Measurements from ENCODE around the gene CDH18.

The CDH18 gene, protein sequence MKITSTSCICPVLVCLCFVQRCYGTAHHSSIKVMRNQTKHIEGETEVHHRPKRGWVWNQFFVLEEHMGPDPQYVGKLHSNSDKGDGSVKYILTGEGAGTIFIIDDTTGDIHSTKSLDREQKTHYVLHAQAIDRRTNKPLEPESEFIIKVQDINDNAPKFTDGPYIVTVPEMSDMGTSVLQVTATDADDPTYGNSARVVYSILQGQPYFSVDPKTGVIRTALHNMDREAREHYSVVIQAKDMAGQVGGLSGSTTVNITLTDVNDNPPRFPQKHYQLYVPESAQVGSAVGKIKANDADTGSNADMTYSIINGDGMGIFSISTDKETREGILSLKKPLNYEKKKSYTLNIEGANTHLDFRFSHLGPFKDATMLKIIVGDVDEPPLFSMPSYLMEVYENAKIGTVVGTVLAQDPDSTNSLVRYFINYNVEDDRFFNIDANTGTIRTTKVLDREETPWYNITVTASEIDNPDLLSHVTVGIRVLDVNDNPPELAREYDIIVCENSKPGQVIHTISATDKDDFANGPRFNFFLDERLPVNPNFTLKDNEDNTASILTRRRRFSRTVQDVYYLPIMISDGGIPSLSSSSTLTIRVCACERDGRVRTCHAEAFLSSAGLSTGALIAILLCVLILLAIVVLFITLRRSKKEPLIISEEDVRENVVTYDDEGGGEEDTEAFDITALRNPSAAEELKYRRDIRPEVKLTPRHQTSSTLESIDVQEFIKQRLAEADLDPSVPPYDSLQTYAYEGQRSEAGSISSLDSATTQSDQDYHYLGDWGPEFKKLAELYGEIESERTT

DNA sequence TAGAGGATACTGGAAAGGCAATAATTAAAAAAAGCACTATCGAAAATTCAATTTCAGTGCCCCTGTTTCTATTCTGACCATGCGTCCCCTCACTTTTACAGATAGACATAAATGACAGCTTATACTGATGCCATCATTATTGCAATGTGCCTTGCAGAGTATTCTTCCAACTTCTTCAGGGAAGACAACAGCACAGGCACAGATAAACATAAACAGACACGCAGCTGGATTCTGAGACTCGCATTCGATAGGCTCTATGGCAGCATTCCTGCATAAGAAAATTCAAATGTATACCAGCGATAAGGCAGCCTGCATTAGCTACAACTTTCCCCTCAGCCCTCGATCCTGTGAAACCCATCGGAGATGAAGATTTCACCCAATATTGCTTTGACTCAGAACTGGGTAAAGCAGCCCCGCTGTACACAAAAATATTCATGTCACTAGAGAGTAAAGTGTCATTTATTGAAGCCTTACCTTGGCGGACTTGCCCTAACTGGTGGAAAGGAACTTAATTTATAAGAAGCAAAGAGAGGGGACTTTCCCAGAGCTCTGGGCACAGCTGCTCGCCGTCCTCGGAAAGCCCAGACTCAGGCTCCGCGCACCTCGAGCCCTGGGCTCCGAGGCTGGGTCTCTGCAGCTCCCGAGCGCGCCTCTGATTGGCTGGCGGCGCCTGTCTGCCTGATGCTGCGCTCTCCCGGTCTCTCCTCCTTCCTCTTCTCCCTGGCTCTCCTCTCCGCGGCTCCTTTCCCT lies at the start of gene CDH18:
TSS of gene CDH18 (minus strand) at position 589 of the 750 bp plus-strand sequence. CDS start 149,214 bp downstream, outside the sequence.
- no peak for DNase-seq

DNA sequence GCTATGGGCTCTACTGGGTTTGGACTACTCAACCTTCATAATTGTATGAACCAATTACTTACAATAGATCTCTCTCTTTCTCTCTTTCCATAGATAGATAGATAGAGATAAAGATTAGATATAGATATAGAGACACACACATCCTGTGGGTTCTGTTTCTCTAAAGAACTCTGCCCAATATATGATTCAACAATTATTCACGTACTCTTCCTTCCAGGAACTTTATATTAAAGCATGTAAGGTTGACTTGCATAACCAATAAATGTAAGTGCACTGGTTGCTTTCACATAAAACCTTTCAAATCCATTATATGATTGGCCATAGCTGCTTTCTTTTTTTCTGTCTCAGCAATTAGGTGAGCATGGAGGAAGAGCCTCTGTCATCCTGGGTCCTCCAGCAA lies 46.7 kb upstream of the CDH18 start:
- no peak for DNase-seq

DNA sequence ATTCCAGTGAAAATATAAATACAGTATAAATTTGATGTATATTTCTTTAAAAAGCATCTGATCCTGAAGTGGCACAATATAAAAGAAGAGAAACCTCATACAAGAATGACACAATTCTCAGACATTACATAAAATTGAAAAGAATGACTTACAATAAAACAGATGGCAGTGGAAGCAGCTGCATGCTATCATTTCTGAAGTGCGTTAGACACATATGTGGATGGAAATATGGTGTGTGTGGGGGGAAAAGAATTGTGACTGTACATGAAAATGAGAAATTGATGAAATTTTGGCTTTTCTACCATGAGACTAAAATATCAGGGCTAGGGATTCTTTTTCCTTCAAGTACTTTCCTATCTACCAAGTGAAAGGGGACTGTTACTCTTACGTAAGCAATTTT lies 45.9 kb upstream of the CDH18 start:
- no peak for DNase-seq

DNA sequence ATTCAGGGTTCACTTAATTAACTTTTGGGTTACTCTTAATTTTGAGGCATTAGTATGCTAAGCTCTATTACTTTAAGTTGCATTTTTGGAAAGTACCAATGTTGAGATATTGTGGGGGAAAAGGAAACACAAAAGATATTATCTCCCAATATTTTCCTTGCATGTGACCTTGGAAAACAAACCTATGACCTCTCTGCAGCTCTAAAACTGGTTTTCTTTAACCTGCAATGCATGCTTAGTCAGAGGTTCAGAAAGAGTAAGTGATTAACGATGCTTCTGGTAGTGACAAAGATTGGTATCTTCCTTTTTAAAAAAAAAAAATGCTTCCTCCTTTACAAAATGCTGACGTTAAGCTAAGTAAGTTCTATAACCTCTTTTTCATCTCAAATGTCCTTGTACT lies 44.9 kb upstream of the CDH18 start:
- DNase-seq = no peak

DNA sequence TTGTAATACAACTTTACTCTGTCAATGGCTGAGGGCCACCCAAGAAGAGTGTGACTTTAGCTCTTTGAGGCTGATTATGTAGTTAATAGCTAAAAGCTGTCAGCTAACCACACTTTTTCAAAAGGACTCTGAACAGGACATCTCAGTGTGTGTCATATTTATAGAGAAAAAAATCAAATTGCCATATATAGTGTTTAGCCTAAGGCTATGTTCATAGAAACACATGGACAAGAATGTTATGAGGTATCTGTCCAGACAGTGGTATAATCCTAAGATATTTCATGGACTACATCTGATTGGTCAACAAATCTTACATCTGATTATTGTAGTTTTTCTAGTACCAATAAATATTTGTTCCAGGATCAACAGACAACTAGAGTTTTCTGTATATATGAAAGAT lies 42.1 kb upstream of the CDH18 start:
- DNase-seq = no peak

DNA sequence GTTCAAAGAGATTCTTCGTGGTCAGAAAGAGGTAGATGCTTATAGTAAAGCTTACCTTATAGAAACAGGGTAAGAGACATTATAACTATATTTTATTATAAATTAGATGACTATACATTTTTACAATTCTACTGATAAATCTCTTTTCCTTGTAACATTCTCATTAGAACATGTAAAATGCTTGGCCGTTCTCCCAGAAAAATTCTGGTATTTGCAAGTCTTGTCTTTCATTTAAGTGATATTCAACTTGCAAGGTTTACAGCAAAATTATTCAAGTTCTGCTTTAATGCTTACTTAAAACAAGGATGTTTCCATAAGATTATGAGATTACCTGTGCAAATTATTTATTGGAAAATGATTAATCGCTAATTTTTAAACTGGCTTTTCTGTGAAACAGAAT lies 41.3 kb upstream of the CDH18 start:
- no peak for DNase-seq

DNA sequence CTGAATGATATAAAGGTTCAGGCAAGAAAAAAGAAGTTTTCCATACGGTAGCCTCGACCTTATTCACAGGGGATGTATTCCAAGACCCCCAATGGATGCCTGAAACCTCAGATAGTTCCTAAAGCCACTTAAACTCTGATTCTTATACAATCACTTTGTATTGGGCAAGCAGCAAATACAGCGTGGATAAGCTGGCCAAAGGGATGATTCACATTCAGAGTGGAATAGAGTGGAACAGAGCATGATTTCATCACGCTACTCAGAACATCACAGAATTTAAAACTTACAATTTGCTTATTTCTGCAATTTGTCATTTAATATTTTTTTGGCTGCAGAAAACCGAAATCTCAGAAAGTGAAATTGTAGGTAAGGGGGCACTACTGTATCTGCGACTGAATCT lies 40.5 kb upstream of the CDH18 start:
- no peak for DNase-seq

DNA sequence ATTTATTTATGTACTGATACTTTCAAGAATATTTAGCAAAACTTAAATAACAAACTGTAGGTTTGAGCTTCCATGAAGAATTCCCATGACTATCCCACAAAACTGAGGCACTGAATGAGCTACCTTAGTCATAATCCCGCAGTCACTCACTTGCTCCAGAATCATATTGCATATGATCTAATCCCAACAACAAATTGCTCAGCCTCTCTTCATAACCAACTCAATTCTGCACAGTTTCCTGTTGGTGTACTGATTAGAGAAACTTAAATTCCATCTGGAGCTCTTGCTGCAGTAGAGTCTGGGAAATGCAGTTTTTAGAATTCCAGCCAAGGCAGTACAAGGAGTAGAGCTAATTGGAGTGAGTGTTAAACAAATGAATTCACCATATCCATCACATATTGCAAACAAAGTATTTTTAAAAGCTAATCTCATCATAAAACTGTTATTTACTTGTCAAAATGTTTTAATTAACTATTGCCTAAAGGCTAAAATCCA lies 35.7 kb upstream of the CDH18 start:
- no peak for DNase-seq

DNA sequence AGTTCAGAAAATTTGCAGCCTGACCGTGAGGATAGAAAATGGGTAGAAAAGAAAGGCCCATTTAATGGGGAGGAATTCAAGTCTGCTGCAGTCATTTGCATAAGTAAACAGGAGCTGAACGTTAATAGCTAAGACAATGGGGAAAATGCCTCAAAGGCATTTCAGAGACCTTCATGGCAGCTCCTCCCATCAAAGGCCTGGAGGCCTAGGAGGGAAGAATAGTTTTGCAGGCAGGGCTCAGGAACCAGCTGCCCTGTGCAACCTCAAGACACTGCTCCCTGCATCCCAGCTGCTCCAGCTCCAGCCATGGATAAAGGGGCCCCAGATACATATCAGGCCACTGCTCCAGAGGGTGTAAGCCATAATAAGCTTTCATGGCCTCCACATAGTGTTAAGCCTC lies 32.2 kb upstream of the CDH18 start:
- no peak for DNase-seq

DNA sequence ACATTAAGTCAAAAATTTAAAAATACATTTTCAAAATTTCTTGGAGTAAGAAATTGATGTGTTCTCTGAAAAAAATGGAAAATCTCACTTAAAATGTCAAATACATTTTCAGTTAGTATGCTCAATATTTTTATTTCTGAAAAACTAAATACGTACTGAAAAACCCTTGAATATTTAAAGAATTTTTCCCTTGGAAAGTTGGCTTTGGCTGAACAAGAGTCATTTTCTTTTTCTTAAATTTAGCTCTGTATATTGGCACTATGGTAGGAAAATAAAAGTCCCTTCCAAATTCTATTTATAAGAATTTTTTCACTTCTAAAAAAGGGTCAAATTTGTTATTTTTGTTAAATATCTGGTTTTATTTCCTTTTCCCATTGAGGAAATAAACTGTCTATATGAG lies 29.0 kb upstream of the CDH18 start:
- DNase-seq = no peak

DNA sequence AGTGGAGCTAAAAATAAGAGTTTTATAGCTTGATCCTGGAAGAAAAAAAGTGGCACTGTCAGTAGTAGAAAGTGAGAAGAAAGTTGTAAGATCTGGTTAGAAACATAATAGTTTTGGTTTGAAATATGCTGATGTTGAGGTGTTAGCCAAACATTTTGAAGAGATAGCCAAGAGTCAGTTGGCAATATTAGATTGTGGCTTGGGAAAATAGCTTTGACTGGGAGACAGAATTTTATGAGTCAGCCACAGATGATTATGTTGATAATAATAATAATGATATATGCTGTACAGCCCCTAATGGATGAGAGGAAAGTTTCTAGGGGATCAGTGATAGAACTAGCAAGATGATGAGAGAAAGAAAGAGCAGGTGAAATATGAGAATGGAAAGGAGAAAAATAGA lies 12.4 kb upstream of the CDH18 start:
- DNase-seq = no peak

DNA sequence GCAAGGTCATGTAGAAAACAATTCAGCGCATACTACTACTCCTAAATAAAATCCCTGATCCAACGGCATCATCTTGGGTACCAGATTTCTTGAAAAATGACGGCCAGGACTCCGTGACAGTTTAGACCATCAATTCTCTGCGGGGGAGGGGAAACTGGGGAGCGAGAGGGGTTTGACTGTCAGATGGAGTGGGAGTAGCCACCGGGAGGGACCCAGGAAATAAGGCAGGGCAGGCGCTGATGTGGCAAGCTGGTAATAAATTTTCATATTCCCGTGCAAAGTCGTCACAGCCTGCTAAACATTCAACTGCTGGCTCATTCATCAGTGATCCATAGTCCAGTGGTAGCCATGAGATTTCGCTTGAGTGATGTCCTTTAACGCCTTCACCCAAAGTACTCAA lies 457 bp upstream of the CDH18 start:
- no peak for DNase-seq

DNA sequence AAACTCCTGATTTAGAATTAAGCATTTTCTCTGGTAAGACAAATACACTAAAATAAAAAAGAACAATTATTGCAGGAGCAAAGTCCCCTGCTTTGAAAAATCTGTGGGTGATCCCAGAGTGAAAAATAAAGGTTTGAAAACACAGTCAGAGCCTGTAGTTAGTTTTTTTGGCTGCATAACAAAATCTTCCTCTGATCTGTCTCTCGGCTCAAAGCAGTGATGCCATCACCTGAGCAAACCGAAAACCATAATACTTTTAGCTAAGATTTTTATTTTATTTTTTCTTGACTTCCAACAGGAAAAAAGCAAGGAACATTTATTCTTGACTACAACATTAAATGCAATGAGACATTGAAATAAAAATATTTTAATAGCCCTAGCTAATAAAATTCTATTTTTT lies 1.2 kb downstream of the CDH18 start:
- no peak for DNase-seq

DNA sequence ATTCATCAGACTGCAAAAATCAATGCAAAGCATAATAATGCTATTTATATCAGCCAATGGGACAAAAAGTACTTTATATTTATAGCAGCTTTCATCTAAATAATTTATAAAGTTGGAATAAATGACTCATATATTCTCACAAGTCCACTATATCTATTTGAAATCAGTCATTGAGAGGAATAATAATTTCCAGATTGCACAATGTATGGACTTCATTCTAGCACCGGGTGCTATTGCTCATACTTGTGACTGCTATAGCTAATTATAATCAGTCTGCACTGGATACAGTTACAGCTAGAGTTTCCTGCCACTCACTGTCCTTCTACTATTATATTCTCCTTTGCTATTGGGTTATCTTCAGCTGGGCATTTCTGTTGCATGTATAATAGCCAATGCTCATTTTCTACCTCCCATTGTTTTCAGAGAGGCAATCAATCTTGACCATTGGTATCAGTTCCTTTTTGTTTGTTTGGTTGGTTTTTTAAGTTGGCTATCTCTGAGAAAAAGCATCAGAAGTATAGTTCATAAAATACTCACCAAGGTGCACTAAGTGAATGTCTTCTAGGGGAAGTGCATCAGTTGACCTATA lies 1.9 kb downstream of the CDH18 start:
- DNase-seq = no peak

DNA sequence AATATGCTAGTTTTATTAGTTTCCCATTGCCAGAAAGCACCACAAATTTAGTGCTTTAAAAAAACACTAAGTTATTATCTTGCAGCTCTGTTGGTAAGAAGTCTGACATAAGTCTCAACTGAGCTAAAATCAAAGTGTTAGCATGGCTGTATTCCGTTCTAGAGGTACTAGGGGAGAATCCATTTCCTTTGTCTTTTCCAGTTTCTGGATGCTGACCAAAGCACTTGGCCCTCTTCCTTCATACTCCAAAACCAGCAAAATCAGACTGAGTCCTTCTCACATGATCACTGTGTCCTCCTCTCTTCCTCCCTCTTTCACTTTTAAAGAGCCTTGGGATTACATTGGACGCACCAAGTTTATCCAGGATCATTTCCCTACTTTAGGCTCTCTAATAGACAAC lies 9.5 kb downstream of the CDH18 start:
- no peak for DNase-seq

DNA sequence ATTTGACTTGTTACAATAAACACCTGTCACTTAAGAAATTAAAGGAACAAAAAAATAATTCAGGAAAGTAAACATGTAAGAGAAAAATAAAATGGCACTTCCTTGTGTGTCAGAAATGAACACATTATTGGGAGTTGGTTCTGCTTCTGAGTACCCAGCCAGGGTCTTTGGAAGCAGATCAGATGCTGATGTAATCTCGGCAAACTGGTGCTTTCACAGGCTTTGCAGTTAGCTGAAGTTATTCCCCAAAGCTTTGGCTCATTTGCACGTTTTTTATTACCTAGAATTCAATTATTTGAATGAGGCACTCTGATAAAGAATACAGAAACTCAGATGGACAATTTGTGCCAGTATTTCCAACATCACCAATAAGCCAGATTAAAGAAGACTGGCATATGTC lies 10.9 kb downstream of the CDH18 start:
- DNase-seq = no peak

DNA sequence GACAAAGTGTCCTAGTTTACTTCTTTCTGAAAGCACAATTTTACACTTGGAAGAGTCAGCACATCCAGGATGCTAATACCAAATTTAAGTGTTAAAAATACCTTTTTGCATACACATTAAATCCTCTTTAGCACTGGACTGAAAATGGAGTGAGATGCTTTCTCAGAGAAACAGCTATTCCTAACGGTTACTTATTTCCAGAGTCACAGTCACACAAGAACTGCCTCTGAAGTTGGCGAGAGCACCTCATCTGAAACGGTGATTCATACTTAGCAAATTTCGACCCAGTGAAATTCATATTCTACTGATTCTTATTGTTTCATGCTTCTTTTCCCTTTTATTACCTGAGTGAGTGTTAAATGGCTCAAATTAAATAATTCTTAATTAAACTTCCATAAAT lies 12.2 kb downstream of the CDH18 start:
- DNase-seq = no peak

DNA sequence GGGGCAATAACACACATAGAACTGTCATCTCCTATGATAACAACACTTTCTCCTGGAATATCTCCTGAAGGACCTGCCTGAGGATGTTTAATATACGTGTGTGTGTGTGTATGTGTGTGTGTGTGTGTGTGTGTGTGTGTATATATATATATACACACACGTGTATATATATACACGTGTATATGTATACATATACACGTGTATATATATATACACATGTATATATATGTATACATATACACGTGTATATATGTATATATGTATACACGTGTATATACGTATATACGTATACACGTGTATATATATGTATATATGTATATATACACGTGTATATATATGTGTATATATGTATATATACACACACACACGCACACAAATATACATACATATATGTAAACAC lies 27.5 kb downstream of the CDH18 start:
- DNase-seq = no peak

DNA sequence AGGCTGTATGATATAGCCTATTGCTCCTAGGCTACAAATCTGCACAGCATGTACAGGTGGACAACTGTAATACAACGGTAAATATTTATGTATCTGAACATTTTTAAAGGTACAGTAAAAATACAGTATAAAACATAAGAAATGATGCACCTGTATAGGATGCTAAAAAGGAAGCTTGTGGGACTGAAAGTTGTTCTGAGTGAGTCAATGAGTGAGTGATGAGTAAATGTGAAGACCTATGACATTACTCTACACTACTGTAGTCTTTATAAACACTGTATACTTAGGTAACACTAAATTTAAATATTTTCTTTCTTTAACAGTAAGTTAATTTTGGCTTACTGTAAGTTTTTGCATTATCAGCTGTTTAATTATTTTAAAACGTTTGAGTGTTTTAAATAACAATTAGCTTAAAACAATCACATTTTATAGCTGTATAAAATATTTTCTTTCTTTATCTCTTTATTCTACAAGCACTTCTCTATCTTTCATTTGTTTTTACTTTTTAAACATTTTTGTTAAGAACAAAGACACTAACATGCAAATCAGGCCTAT lies 28.1 kb downstream of the CDH18 start:
- DNase-seq = no peak

DNA sequence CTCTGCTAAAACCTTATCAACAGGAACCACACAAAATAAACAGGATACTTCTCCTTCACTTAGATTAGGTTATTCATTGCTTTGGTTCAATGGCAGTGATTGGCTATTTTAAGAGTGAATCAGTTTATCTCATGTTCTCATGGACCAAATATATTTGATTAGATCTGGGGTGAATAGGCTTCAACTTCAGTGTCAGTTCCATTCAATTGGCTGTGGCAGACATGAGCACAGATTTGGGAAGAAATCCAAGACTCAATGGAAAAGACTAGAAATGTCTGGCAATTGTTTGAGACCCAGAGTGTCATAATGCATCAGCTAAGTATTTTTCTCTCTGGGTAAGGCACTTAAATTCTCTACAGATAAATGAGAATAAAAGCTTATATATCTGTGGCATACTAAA lies 37.1 kb downstream of the CDH18 start:
- no peak for DNase-seq

DNA sequence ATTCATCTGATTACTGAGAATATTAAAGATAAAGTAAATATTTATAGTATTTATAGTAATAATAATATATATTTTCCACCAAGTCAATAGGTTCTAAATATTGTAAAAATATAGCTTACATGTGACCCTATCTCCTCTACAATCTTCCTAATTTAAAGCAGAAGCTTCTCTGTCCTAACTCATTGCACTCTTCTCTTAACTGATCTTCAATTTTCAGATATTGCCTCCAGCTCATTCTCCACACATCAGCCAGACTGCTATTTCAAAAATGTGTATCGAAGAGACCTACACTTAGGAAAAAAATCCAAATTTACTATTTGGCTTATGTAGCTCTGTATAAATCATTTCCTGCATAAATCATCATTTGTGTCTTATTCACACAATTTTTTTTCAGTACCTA lies 47.8 kb downstream of the CDH18 start:
- DNase-seq = no peak

DNA sequence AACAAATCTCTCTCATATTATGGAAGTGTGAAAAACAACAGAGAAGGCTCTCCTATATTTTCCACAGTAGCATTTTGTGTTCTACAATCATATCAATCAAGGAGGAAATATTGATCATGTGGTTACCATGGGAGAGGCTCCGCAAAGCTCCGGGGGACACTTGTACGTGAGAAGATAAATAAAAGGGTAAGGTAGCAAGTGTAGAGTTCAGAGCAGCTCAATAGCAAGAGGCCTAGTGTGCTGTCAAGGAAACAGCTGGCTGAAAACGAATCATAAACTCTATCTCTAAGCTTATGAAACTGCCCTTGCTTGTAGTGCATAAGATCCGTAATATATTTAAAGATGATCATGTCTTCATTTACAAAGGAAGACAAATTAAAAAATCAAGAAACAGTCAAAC lies 57.5 kb downstream of the CDH18 start:
- no peak for DNase-seq

Data from NCI-H1048 (cell line).